Panc1 (cell line): Measurements from ENCODE around the gene OVCH2. TPM values are rescaled to one million over a fixed set of nuclear protein-coding genes. Genes with fewer than 3 reads are reported as not detected.
"Not testable (repeated sequence)": the region's sequence is repeated elsewhere in the genome, so short reads cannot be mapped to it uniquely, and the experiment has no call there.

Experiments used
- ATAC-seq: fragments of 200-7000 bp; cut with Tn5 transposase; 2 replicates; pipeline ENCODE4 v1.9.1; 2020; ENCODE audit warnings: mild to moderate bottlenecking, moderate library complexity
- BruUV-seq: library from RNA; stranded (reverse); fragments of 400-500 nt; replicated peaks from 2 replicates; lab custom pipeline; 2021; lab: Mats Ljungman, UMichigan
- CTCF ChIA-PET: fragments of 300-600 bp; sonication (Branson Sonifier 250); formaldehyde crosslinking; loops from one replicate; lab custom pipeline; 2022; ENCODE audit warnings: antibody characterized with exemption; lab: Charles Lee
- POLR2A ChIA-PET: fragments of 300-600 bp; sonication (Branson Sonifier 250); formaldehyde crosslinking; loops from one replicate; lab custom pipeline; 2022; ENCODE audit warnings: antibody characterized with exemption; lab: Charles Lee
- DNase-seq: peaks from one replicate; pipeline ENCODE4 v3.0.0-alpha.2; 2010; ENCODE audit warnings: low read depth, low spot score
- H3K27ac ChIP-seq: 2 replicates; pipeline ENCODE4 v1.5.1; 2011; ENCODE audit warnings: mild to moderate bottlenecking, low read length, inconsistent platforms
- H3K27me3 ChIP-seq: fragments of 200-500 bp; sonication (Bioruptor generic); 2 replicates; pipeline ENCODE4 v1.6.0; 2014; ENCODE audit warnings: low read length, inconsistent platforms; ENCODE audit not compliant: control insufficient read depth, insufficient read depth
- H3K36me3 ChIP-seq: fragments of 200-500 bp; sonication (Bioruptor generic); 2 replicates; pipeline ENCODE4 v1.5.1; 2014; ENCODE audit warnings: inconsistent platforms, mild to moderate bottlenecking, low read length, moderate library complexity; ENCODE audit not compliant: control insufficient read depth, insufficient read depth
- H3K4me1 ChIP-seq: 2 replicates; pipeline ENCODE4 v1.5.1; 2011; ENCODE audit warnings: inconsistent platforms, mild to moderate bottlenecking, low read length, moderate library complexity; ENCODE audit not compliant: control insufficient read depth, insufficient read depth
- H3K4me3 ChIP-seq, 2 experiments: 2 replicates each; pipeline ENCODE4 v1.5.1; 2011 to 2012; ENCODE audit warnings: low read depth in 2 of 2, low read length in 2 of 2, mild to moderate bottlenecking in 2 of 2, inconsistent platforms in 1 of 2, moderate library complexity in 1 of 2
- H3K9me3 ChIP-seq: fragments of 200-500 bp; sonication (Bioruptor generic); 2 replicates; pipeline ENCODE4 v1.5.1; 2014; ENCODE audit warnings: low read depth, mild to moderate bottlenecking, inconsistent platforms, low read length, moderate library complexity; ENCODE audit not compliant: control insufficient read depth, insufficient read depth
- CTCF ChIP-seq: fragments of 450-650 bp; IDR thresholded peaks from 2 replicates; pipeline ENCODE4 v1.5.1; 2017; ENCODE audit warnings: mild to moderate bottlenecking
- POLR2AphosphoS5 ChIP-seq: IDR thresholded peaks from 2 replicates; pipeline ENCODE4 v1.6.1; 2012; ENCODE audit warnings: mild to moderate bottlenecking, low read depth, low read length, moderate library complexity
- REST ChIP-seq, 2 experiments: IDR thresholded peaks; 2 replicates each; pipeline ENCODE4 v1.6.1; 2011 to 2012; ENCODE audit warnings: low read depth in 2 of 2, control low read depth in 1 of 2, low read length in 1 of 2, mild to moderate bottlenecking in 1 of 2, moderate library complexity in 1 of 2; ENCODE audit not compliant: insufficient read depth in 1 of 2
- SIN3A ChIP-seq: IDR thresholded peaks from 2 replicates; pipeline ENCODE4 v1.6.1; 2012; ENCODE audit warnings: low read depth, mild to moderate bottlenecking, low read length, moderate library complexity, borderline replicate concordance; ENCODE audit not compliant: insufficient read depth
- TCF7L2 ChIP-seq: IDR thresholded peaks from 2 replicates; pipeline ENCODE4 v1.6.1; 2011; ENCODE audit warnings: mild to moderate bottlenecking, low read depth, low read length, inconsistent platforms
- in situ Hi-C: cut with HindIII; loops from 2 replicates; pipeline ENCODE4 v1.10.0; 2016; ENCODE audit warnings: low sequenced_read_pairs, low pct_unique_long_range_greater_than_20kb
- intact Hi-C: fragments of 100-400 bp; cut with micrococcal nuclease; formaldehyde crosslinking; loops from one replicate; pipeline ENCODE4 v1.10.0; 2022; ENCODE audit not compliant: unreplicated experiment
- total RNA-seq: library from RNA; stranded (reverse); gene quantifications from one replicate; pipeline ENCODE4 v1.2.1, GENCODE V29; 2021; ENCODE audit not compliant: unreplicated experiment

OVCH2 gene
- total RNA-seq, 1 experiment from 2014 or later = not detected

- no peak overlapping the region for H3K27ac ChIP-seq
- no peaks in the 10 kb centered on the region for H3K9me3 ChIP-seq
- BruUV-seq = no TSS peak
- POLR2A ChIA-PET = no interaction called here
- intact Hi-C loops = loop anchor here (2.0 kb wide), 2 partner anchors 95 to 153 kb away; partner anchors contain the start of gene PPFIBP2
- H3K4me1 ChIP-seq = no peaks in the 10 kb centered on the region
- no peaks in the 10 kb centered on the region for H3K36me3 ChIP-seq
- peak; percentile 79 for DNase-seq
- TF ChIP-seq CTCF (peak; percentile 97), REST (IDR thresholded peaks at IDR 0.05; ENCODE audit: insufficient read depth in 1 of 2, low read depth in 2 of 2, low read length in 1 of 2) (no peak)
- H3K4me3 ChIP-seq = no peak overlapping the region
- in situ Hi-C loops = no loop called here
- no peaks in the 10 kb centered on the region for H3K27me3 ChIP-seq
- peak; percentile 99 for ATAC-seq
- CTCF ChIA-PET = interaction anchor here (0.6 to 3.1 kb wide), 7 partner anchors 8 to 225 kb away, joined by 3 to 21 read pairs (median 6); partner anchors contain the start of gene PPFIBP2
Observed at GRCh38 chr11:7665473-7666291, 40.6 kb downstream of the OVCH2 start.

- Histone ChIP-seq H3K36me3 (no peaks in the 10 kb centered on the region), H3K4me3 (no peak overlapping the region), H3K4me1 (no peaks in the 10 kb centered on the region), H3K27ac (no peak overlapping the region), H3K27me3 (no peaks in the 10 kb centered on the region), H3K9me3 (no peaks in the 10 kb centered on the region)
- TF ChIP-seq POLR2AphosphoS5 = no peak
- no peak for TF ChIP-seq SIN3A
- TF ChIP-seq CTCF = no peak
- no peak for TF ChIP-seq REST (IDR thresholded peaks at IDR 0.05; ENCODE audit: insufficient read depth in 1 of 2, low read depth in 2 of 2, low read length in 1 of 2)
- no peak for TF ChIP-seq TCF7L2
- BruUV-seq = no TSS peak
- no peak for DNase-seq
- intact Hi-C loops = loop anchor here (2.0 kb wide), 2 partner anchors 94 to 152 kb away; partner anchors contain the start of gene PPFIBP2
- in situ Hi-C loops = no loop called here
- ATAC-seq = no peak
- POLR2A ChIA-PET = no interaction called here
- CTCF ChIA-PET = interaction anchor here (0.6 to 3.1 kb wide), 4 partner anchors 8 to 160 kb away, joined by 6 to 21 read pairs (median 6); no protein-coding TSS in a partner anchor
Observed at GRCh38 chr11:7664867-7665266, 41.4 kb downstream of the OVCH2 start.

GRCh38 chr11:7663531-7663930 is 42.7 kb downstream of the OVCH2 start:
- H3K36me3 ChIP-seq, intact Hi-C loops, H3K27ac ChIP-seq, ATAC-seq, H3K4me1 ChIP-seq, H3K4me3 ChIP-seq, H3K9me3 ChIP-seq, H3K27me3 ChIP-seq, POLR2A ChIA-PET, DNase-seq, BruUV-seq, in situ Hi-C loops, CTCF ChIA-PET: not testable (repeated sequence)
